Activated T-helper 1 cell treated with Interleukin-2 at 50 U/mL for 16 hours (primary cell): Measurements from ENCODE around the gene ACER2.

Source experiments
- DNase-seq: peaks from one replicate; pipeline ENCODE4 v3.0.0-alpha.2; 2020; ENCODE audit warnings: low read depth

The ACER2 gene

DNA sequence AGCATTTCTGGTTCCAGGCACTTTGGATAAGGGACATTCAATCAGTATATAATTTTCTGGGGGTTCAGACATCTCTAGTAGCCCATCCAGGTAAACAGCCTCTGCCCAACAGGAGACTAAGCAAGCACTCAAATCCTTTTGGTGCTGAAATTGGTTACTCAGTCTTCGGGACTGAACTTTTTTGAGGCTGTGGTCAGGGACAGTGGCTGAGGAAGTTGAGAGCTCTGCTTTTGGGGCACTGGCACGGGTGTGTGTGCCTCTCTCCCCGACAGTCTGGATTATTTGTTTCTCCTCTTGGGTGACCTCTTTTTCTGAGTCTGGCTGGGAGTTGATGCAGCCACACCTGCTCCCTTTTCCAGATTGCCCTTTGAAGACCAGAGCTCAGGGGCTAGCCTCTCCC, 47.6 kb downstream of the ACER2 start:
- DNase-seq, result no peak

GRCh38 chr9:19456996-19457692, 48.3 kb downstream of the ACER2 start:
- peak; percentile 42 for DNase-seq

GRCh38 chr9:19457693-19458009, 48.8 kb downstream of the ACER2 start:
- DNase-seq, result no peak

DNA sequence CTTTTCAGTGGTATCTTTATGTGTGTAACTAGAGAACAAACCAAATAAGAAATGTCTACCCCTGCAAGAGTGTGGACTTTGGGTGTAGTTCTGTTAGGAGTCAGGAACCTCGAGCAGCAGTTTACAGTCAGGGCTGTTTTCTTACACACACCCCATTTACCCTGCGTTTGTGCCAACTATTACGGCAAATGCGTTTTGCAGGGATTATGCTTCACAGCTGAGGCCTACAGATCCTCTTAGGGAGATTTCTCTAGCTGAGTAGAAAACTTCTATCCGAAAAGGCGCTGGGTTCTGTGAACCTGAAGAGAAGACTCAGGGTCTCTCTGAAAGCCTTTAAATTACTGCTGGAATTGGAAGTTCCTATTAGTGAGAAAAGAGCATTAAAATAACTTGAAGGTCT, 51.4 kb downstream of the ACER2 start:
- no peak for DNase-seq

DNA sequence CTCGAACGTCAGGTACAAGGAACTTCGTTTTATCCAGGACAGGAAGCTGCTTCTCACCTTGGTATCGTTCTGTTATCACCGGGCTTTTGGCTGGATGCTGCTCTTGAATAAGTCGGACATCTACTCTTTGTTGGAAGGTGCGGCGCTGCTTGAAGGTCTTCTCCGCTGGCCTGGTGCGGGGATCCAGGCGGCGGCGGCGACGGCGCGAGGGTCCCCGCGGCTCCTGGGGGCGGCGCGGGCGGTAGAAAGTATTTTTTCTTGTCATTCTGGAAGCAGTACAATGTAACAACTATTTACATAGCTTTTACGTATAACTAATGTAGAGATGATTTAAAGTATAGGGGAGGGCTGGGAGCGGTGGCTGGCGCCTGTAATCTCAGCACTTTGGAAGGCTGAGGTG, 52.3 kb downstream of the ACER2 start:
- DNase-seq, result no peak

- DNase-seq, result no peak
Measured at GRCh38 chr9:19464061-19464763, 55.4 kb downstream of the ACER2 start.

DNA sequence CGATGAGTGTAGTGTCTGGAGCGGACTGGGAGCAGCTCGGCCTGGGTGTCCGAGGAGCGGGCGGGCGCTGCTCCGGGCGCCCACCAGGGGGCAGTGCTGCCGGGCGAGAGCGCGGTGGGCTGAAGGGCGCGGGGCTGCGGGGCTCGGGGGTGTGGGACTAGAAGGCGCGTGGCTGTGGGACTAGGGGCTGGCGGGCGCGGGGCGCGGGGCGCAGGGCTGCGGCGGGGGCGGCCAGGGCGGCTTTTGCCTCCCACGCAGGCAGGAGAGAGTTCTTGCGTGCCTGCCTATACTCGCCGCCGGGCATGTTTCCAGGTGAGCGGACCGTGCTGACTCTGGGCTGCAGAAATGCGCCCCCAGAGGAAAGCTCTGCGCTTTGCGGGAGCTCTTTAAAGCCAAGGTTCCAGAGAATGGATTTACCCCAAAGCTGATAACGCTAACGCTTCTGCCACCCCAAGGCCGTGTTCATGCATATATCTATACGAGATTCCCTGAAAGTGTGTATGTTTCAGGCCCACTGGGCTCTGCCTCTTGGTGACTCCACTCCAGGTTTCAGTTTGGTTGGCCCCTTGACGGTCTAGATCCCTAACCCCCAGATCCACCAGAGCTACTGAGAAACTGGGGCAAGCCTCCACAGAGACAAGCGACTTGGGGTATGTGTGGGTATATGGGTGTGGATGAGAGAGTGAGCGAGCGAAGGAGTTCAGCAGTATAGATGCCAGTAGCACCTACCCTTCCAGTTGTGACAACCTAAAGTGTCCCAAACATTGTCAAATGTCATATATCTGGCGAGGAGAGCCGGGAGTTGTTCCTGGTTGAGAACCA, 56.2 kb downstream of the ACER2 start:
- peak; percentile 57 for DNase-seq

DNA sequence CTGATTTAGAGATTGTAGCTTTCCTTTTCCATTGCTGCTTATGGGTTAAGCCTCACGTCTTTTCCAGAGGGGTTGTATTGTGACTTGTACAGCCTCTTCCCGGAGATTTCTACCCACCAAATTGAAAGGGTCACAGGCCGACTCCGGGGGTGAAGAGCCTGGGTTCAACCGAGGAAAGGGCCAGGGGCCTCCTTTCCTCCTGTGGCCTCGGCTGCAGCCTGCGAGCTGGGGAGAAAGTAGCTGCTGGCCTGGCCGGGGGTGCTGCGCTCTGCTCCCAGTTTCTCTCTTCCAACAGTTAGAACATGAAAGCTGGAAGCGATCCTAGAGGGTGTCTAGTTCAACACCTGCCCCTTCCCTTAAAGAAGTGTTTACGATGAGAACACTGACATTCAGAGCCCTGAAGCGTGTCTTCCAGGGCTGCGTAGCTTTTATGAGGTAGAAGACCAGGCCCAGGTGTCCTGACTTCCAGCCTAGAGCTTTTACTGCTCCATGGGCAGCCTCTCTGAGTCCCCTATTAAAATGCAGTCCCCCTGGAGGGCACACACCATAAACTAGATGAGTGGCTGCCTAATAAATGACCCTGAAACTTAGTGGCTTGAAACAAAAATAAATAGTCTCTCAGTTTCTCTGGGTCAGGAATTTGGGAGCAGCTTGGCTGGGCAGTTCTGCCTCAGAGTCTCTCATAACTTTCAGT, 56.9 kb downstream of the ACER2 start:
- DNase-seq, result no peak

- DNase-seq, result no peak
Measured at GRCh38 chr9:19466280-19466639, 57.5 kb downstream of the ACER2 start.

DNA sequence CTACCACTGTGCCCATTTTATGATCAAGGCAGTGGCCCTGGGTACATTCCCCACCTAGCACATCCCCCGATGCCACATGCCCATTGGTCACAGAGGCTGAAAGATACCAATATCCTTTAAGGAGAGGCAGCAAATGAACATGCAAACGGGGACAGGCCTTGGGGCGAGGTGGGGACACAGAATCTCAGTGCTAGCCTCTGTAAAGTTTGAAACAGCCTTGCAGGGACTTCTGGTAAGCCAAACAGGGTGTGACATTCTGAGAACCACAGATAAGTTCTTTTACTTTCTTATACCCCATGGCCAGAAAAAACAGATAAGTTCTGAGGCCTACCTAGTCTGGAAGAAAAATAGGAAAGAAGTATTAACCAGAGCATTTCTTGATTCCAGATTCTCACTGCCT, 60.5 kb downstream of the ACER2 start:
- no peak for DNase-seq

- no peak for DNase-seq
Measured at GRCh38 chr9:19470567-19470966, 61.8 kb downstream of the ACER2 start.

- no peak for DNase-seq
Measured at GRCh38 chr9:19470981-19471650, 62.3 kb downstream of the ACER2 start.

DNA sequence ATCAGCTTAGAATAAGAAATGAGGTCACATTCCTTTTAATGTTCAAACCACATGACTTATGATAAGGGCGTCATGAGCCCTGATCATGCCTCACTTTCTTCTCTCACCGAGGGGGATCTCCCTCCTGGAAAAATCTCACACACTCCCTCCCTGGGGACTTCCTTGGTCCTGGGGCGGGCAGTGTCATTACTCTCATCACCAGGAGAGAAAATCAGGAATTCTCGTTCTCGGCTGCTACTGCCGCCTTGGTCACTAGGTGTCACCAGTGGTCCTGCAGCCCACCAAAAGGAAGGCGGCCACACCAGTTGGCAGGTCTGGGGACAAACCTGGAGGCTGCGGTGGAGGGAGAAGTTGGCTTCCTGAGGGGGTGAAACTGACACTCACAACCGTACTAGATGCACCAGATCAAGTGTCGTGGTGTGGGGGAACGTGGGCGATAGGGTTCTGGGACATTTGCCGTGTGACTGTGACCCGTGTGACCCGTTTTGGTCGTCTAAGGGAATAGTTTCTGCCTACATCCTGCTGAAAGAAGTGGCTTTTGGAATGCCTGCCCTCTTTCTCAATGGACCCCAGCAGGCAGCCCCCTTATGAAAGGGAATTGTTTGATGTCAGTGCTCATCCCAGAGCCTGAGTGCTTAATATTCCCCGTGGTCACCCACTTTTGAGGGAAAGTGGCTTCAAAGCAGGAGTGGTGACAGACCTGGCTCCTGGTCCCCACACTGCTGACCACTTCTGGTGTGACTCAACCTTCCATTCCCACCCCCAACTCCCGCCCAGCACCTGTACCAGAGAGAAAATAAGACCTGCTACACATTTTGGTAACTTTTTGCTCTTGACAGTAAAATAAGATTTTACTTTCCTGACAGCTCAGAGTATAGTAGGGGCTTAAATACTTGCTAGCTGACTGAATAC, 63.2 kb downstream of the ACER2 start:
- DNase-seq, result no peak

DNA sequence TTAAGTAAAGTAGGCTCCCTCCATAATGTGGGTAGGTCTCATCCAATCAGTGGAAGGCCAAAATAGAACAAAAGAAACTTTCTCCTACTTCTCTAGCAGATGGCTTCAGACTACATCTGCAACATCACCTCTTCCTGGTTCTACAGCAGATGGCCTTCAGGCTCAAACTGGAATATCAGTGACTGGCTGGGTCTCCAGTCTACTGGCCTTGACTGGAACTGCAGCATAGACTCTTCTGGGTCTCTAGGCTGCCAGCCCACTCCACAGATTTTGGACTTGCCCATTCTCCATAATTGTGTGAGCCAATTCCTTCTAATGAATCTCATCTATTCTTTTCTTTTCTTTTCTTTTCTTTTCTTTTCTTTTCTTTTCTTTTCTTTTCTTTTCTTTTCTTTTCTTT, 64.8 kb downstream of the ACER2 start:
- no peak for DNase-seq

GRCh38 chr9:19479874-19480273, 71.1 kb downstream of the ACER2 start:
- DNase-seq, result no peak

DNA sequence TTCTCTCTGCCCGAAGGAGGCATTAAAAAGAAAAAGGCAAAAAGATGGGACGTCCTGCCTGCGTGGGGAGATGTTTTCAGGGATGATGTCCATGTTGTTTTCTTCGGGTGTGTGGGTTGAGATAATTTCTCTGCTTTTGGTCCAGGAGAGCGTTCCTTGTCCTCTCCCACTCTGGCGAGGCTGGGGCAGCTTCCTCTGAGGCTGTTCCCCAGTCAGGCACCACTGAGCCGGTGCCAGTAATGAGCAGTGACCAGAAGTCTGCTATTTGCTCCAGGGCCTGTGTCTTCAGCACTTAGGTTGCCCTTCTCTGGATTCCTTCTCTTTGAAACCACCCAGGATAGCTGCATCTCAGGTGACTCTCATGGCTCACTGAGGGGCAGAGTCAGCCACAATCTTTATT, 71.5 kb downstream of the ACER2 start:
- no peak for DNase-seq

DNA sequence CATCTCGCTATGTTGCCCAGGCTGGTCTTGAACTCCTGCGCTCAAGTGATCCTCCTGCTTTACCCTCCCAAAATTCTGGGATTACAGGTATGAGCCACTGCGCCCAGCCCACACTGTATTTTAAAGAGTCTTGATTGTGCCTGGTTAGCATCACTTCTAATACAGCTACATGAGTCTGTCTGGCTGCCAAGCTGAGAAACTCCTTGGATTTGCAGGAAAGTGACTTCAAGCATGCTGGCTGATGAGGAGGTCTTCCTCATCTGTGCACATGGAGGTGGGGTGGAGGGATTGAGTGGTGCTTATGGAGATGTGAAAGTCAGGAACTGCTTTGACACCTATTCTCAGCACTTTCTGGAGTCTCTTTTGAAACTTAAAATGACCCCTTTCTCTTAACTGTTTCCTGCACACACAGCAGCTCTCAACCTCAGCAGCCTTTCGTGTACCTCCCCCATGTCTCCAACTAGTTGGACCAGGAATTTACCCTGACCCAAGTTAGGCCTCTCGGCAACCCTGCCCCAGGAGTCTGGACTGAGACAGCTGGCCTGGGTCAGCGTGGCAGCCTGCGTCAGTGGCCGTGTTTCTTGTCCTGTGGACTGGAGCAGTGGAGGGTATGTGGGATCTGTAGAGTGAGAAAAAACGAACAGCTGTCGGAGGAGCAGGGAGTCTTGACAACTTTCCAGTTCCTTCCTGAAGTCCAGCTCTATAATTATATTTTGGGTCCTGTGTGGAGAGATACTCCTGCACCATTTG, 72.5 kb downstream of the ACER2 start:
- no peak for DNase-seq

DNA sequence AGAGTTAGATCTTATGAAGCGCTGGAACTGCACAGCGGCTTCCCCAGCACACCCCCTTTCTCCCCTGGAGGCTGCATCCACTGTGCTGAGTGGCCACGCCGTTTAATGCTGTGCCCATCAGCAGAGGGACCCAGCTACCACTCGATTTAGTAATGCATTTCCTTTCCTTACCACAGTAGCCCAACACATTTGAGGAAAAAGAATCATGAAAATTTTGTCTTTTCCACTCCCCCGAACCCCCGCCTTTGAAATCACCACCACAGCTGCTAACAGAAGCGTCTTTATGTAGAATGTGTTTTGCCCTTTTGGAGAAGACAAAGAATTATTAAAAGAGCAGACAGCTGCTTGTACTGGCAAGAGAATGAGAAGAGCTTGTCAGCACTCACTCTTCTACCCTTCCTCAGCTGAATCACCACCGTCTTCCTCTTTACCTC, 73.2 kb downstream of the ACER2 start:
- no peak for DNase-seq

DNA sequence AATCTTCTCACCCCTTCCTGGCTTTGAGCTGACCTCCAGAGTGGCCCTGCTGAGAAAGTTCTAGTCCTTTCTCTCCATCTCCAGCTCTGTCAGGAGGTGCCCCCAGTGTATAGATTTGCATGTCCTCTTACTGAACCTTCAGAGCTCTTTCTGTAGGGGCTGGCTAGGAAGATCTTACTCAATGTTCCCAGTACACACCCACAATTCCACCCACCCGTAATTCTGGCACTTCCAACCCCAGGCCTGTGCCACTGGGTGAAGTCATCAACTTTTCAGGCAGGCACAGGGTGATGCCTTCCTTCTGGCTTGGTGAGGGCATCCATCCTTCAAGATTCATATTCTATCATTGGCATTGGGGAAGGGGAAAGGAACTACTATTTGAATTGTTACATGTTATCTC, 75.9 kb downstream of the ACER2 start:
- no peak for DNase-seq

DNA sequence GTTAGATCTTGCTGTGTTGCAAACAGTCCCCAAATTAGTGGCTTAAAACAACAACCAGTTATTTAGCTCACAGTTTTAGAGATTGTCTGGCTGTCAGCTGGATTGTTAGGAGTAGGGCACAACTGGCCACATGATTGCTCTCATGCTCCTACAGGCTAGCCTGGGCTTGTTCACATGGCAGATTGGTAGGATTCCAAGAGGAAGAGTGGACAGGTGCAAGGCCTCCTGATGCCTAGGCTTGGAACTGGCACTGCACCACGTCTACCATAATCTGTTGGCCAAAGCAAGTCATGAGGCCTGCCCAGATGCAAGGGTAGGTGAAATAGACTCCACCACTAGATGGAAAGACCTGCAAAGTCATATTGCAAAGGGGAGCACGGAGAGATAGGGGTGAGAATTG, 76.4 kb downstream of the ACER2 start:
- DNase-seq, result no peak
